B cell (primary cell): ENCODE results near the gene CCDC9B. TPM values are rescaled to one million over a fixed set of nuclear protein-coding genes. Genes with fewer than 3 reads are reported as not detected.

Source experiments
- ATAC-seq: fragments of 200-7000 bp; cut with Tn5 transposase; one replicate; pipeline ENCODE4 v1.10.0; 2021; ENCODE audit warnings: low read depth, mild to moderate bottlenecking, moderate number of reproducible peaks, moderate library complexity
- CTCF ChIA-PET: fragments of 350-600 bp; sonication (Branson Sonifier 250); formaldehyde crosslinking; loops from one replicate; lab custom pipeline; 2021; ENCODE audit warnings: antibody characterized with exemption, inconsistent platforms; lab: Charles Lee
- POLR2A ChIA-PET: fragments of 350-600 bp; sonication (Branson Sonifier 250); formaldehyde crosslinking; loops from one replicate; lab custom pipeline; 2021; ENCODE audit warnings: antibody characterized with exemption; lab: Charles Lee
- DNase-seq: peaks from one replicate; pipeline ENCODE4 v3.0.0; 2013
- H2AFZ ChIP-seq: 2 replicates; pipeline ENCODE4 v1.6.1; 2012; ENCODE audit warnings: mild to moderate bottlenecking, low read depth, low read length; ENCODE audit not compliant: insufficient read depth, poor library complexity, severe bottlenecking
- H3K27ac ChIP-seq, 2 donors: 1 replicate in 1 of 2; 2 replicates in 1 of 2; pipeline ENCODE4 v1.5.1; 2012 to 2013; ENCODE audit warnings: low read length in 2 of 2, mild to moderate bottlenecking in 2 of 2, moderate library complexity in 1 of 2
- H3K27me3 ChIP-seq, 4 experiments: fragments of 200-600 bp in 1 of 4; sonication (generic) in 1 of 4; replicated peaks in 1 of 4; 1 replicate in 2 of 4; 2 replicates in 2 of 4; pipeline versions ENCODE4 v1.6.1 to v1.7.0; 2013 to 2016; ENCODE audit warnings: low read length in 3 of 4, mild to moderate bottlenecking in 2 of 4, mixed read lengths in 1 of 4, moderate library complexity in 1 of 4; ENCODE audit not compliant: insufficient read depth in 4 of 4, control insufficient read depth in 3 of 4; ENCODE audit errors: control extremely low read depth in 1 of 4
- H3K36me3 ChIP-seq, 2 experiments: replicated peaks in 1 of 2; 1 replicate in 1 of 2; 2 replicates in 1 of 2; pipeline versions ENCODE4 v1.6.1 to v1.7.1; 2013; ENCODE audit warnings: low read length in 1 of 2; ENCODE audit not compliant: insufficient read depth in 2 of 2, control insufficient read depth in 1 of 2; ENCODE audit errors: control extremely low read depth in 1 of 2, extremely low read depth in 1 of 2
- H3K4me1 ChIP-seq, 2 donors: fragments of 200-600 bp in 1 of 2; sonication (generic) in 1 of 2; 1 replicate in 1 of 2; 2 replicates in 1 of 2; pipeline versions ENCODE4 v1.5.1 to v1.6.1; 2013 to 2017; ENCODE audit warnings: low read length in 2 of 2; ENCODE audit not compliant: control insufficient read depth in 2 of 2, insufficient read depth in 2 of 2
- H3K4me2 ChIP-seq: replicated peaks from 2 replicates; pipeline ENCODE3; 2012; ENCODE audit warnings: mild to moderate bottlenecking, low read depth, low read length; ENCODE audit not compliant: poor library complexity, severe bottlenecking
- H3K4me3 ChIP-seq, 5 experiments: fragments of 200-600 bp in 1 of 5; sonication (generic) in 1 of 5; 1 replicate in 3 of 5; 2 replicates in 2 of 5; pipeline versions ENCODE4 v1.5.1 to v1.7.0; 2011 to 2016; ENCODE audit warnings: low read length in 4 of 5, mild to moderate bottlenecking in 4 of 5, low read depth in 2 of 5, control low read depth in 1 of 5, moderate library complexity in 1 of 5; ENCODE audit not compliant: insufficient read depth in 1 of 5; ENCODE audit errors: control extremely low read depth in 1 of 5, extremely low read depth in 1 of 5
- H3K79me2 ChIP-seq: fragments of 200-600 bp; sonication (generic); one replicate; pipeline ENCODE4 v1.6.0; 2016; ENCODE audit warnings: low read length; ENCODE audit not compliant: control insufficient read depth, insufficient read depth
- H3K9ac ChIP-seq: fragments of 200-600 bp; sonication (generic); 2 replicates; pipeline ENCODE4 v1.6.1; 2017; ENCODE audit warnings: mild to moderate bottlenecking, low read length, moderate library complexity
- H3K9me3 ChIP-seq, 3 donors: one replicate each; pipeline versions ENCODE4 v1.6.1 to v1.7.1; 2013; ENCODE audit warnings: low read length in 2 of 3; ENCODE audit not compliant: control insufficient read depth in 2 of 3, insufficient read depth in 1 of 3; ENCODE audit errors: control extremely low read depth in 1 of 3
- H4K20me1 ChIP-seq: 2 replicates; pipeline ENCODE4 v1.6.0; 2012; ENCODE audit warnings: mild to moderate bottlenecking, low read length; ENCODE audit not compliant: insufficient read depth, control insufficient read depth, poor library complexity, severe bottlenecking
- H3K27ac Mint-ChIP-seq: one replicate; pipeline ENCODE4 v1.8.0; 2021; ENCODE audit warnings: mixed read lengths
- H3K27me3 Mint-ChIP-seq: one replicate; pipeline ENCODE4 v1.8.0; 2021; ENCODE audit warnings: mixed read lengths
- H3K4me1 Mint-ChIP-seq: one replicate; pipeline ENCODE4 v1.8.0; 2021; ENCODE audit warnings: mixed read lengths
- H3K4me3 Mint-ChIP-seq: one replicate; pipeline ENCODE4 v1.8.0; 2021; ENCODE audit warnings: mixed read lengths
- H3K9me3 Mint-ChIP-seq: one replicate; pipeline ENCODE4 v1.8.0; 2022; ENCODE audit warnings: mixed read lengths; ENCODE audit not compliant: insufficient read depth
- CTCF ChIP-seq: fragments of 200-600 bp; IDR thresholded peaks from one replicate; pipeline ENCODE4 v1.8.0; 2022; ENCODE audit warnings: antibody characterized with exemption, mild to moderate bottlenecking
- EZH2 ChIP-seq: IDR thresholded peaks from 2 replicates; pipeline ENCODE4 v1.6.1; 2012; ENCODE audit warnings: borderline replicate concordance, low read depth, mild to moderate bottlenecking, moderate library complexity, low read length; ENCODE audit not compliant: insufficient read depth, poor library complexity, severe bottlenecking
- WGBS: methylation state at CpG from one replicate; pipeline ENCODE4 v1.1.5; 2013; ENCODE audit warnings: missing lambda C conversion rate; ENCODE audit not compliant: insufficient coverage; 5-methylcytosine and 5-hydroxymethylcytosine counted together
- intact Hi-C: fragments of 100-400 bp; cut with micrococcal nuclease; formaldehyde crosslinking; loops from one replicate; pipeline ENCODE4 v1.10.0; 2022
- polyA plus RNA-seq: library from polyadenylated mRNA; depleted of rRNA; stranded (reverse); fragments of >200 nt; gene quantifications from 2 replicates; pipeline ENCODE4 v1.2.3, GENCODE V29; 2012
- total RNA-seq, 2 donors: library from RNA; stranded (reverse); fragments of 120-200 nt in 1 of 2; gene quantifications; 1 replicate in 1 of 2; 2 replicates in 1 of 2; pipeline versions ENCODE4 v1.2.3 to v1.2.4, GENCODE V29; 2013 to 2022

CCDC9B gene
- total and polyA plus RNA-seq, 2 donors (not counting 1 experiment from before 2014, with no cell fraction given): 1.6 to 2.4 TPM

- DNase-seq (no peak), ATAC-seq (no peak)
- Histone ChIP-seq H3K79me2 (peaks cover 6% of the 10 kb centered on the region), H4K20me1 (no peaks in the 10 kb centered on the region), H3K27me3 (peaks cover 0 to 5% (median 4%) of the 10 kb centered on the region in 4 experiments), H3K9ac (no peak overlapping the region), H3K4me2 (no peak overlapping the region), H3K36me3 (no peaks in the 10 kb centered on the region), H3K4me1 (peaks cover 27 to 40% of the 10 kb centered on the region in 2 donors), H2AFZ (no peak overlapping the region), H3K9me3 (no peaks in the 10 kb centered on the region), H3K4me3 (no peak overlapping the region), H3K27ac (no peak overlapping the region)
- ChIA-PET CTCF (interaction anchor here (0.6 to 14.9 kb wide), 10 partner anchors 7 to 95 kb away, joined by 3 to 227 read pairs (median 4); partner anchors contain the start of genes ANKRD63, CCDC9B and INAFM2), POLR2A (interaction anchor here (1.0 kb wide), 1 partner anchor 9 kb away, joined by 3 read pairs; the partner anchor contains the start of gene INAFM2)
- peaks cover 8% of the 10 kb centered on the region for H3K27me3 Mint-ChIP-seq
- WGBS: 26% methylated on average over 8 of the region's 10 CpGs
- no peaks in the 10 kb centered on the region for H3K9me3 Mint-ChIP-seq
- peaks cover 31% of the 10 kb centered on the region for H3K4me1 Mint-ChIP-seq
- intact Hi-C loops: no loop called here
- H3K4me3 Mint-ChIP-seq: no peak overlapping the region
- H3K27ac Mint-ChIP-seq: no peak overlapping the region
- TF ChIP-seq EZH2: no peak
- no peak for TF ChIP-seq CTCF
These were observed 27.0 kb downstream of the CCDC9B start for GRCh38 chr15:40313531-40314398.
